AG04449 (cell line): Measurements from ENCODE around the gene ABCB1.

Experiments used
- CTCF ChIA-PET: fragments of 350-600 bp; formaldehyde crosslinking; extraction: SDS; loops from one replicate; lab custom pipeline; 2021; ENCODE audit warnings: antibody characterized with exemption; lab: Yijun Ruan, JAX
- POLR2A ChIA-PET: fragments of 400-600, 350-600 bp; formaldehyde crosslinking; extraction: SDS; loops from one replicate; lab custom pipeline; 2020; ENCODE audit warnings: antibody characterized with exemption, inconsistent platforms; lab: Yijun Ruan, JAX
- DNase-seq: peaks from one replicate; pipeline ENCODE4 v3.0.0-alpha.2; 2010; ENCODE audit warnings: low read depth, low spot score
- H3K4me3 ChIP-seq: 2 replicates; pipeline ENCODE4 v1.5.1; 2011; ENCODE audit warnings: low read depth, mild to moderate bottlenecking, control low read depth, low read length
- TF ChIP-seq, protein P1 (sequence below): IDR thresholded peaks from one replicate; pipeline ENCODE4 v1.5.1; 2011; ENCODE audit warnings: mild to moderate bottlenecking, moderate library complexity, low read length, control low read depth, inconsistent platforms; ENCODE audit not compliant: insufficient read depth; ENCODE audit errors: missing control alignments

Gene ABCB1

DNA sequence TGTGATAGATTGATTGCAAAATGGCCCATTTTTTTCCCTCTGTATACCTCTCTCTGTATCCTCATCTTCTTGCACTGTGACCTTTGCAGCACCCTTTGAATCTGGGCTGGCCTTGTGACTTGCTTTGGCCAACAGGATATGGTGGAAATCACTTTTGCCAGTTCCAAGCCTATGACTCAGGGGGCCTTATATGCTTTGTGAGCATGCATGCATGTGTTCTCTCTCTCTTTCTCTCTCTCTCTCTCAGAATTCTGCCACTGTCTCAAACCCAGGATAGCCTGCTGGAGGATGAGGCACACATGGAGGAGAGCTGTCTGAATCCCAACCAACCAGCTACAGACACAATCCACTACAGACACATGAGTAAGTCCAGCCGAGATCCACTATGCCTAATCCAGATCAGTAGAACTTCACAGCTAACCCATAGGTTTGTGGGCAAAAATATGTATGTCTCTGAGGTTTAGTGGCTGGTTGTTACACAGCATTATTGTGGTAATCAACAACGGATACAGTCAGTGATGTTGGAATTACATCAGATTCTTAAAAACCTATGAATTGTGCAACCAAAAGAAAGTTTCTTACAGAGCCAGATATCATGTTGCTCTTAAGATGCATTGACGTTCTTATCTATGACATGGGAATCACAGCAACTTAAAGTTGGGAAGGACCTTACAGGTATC lies 83.4 kb downstream of the ABCB1 start:
- TF ChIP-seq, protein P1, sequence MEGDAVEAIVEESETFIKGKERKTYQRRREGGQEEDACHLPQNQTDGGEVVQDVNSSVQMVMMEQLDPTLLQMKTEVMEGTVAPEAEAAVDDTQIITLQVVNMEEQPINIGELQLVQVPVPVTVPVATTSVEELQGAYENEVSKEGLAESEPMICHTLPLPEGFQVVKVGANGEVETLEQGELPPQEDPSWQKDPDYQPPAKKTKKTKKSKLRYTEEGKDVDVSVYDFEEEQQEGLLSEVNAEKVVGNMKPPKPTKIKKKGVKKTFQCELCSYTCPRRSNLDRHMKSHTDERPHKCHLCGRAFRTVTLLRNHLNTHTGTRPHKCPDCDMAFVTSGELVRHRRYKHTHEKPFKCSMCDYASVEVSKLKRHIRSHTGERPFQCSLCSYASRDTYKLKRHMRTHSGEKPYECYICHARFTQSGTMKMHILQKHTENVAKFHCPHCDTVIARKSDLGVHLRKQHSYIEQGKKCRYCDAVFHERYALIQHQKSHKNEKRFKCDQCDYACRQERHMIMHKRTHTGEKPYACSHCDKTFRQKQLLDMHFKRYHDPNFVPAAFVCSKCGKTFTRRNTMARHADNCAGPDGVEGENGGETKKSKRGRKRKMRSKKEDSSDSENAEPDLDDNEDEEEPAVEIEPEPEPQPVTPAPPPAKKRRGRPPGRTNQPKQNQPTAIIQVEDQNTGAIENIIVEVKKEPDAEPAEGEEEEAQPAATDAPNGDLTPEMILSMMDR, result no peak
- POLR2A ChIA-PET, result no interaction called here
- no peak for DNase-seq
- H3K4me3 ChIP-seq, result no peak overlapping the region
- CTCF ChIA-PET, result interaction anchor here (1.4 kb wide), 1 partner anchor 11 kb away, joined by 5 read pairs; no protein-coding TSS in a partner anchor

DNA sequence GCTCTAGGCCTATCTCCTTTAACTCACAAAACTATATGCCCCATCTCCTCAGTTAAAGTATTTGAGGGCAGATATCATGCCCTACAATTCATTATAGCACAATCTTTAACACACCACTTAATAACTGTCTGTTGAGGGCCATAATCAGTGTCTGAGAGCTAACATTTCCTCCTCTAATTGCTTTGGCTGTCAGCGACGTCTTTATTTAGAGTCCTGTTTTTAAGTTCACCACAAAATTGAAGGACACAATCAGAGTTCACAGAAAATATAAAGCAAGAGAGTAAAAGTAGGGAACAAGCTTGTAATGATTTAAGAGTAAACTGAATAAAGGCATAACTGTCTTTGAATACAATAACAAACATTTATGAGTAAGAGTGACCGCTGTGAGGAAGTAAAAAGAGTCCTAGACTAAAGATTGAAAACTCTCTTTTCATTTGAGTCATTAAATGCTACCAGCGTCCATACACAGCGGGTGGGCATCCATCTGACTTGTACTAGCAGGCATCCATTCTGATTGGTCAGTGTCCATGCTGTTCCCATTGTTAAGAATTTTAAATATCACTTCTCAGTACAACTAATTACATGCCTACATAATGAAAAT lies 86.8 kb downstream of the ABCB1 start:
- H3K4me3 ChIP-seq, result no peak overlapping the region
- no peak for DNase-seq
- ChIA-PET POLR2A (no interaction called here), CTCF (interaction anchor here (1.2 kb wide), 1 partner anchor 373 kb away, joined by 4 read pairs; no protein-coding TSS in a partner anchor)
- TF ChIP-seq, protein P1, result no peak

DNA sequence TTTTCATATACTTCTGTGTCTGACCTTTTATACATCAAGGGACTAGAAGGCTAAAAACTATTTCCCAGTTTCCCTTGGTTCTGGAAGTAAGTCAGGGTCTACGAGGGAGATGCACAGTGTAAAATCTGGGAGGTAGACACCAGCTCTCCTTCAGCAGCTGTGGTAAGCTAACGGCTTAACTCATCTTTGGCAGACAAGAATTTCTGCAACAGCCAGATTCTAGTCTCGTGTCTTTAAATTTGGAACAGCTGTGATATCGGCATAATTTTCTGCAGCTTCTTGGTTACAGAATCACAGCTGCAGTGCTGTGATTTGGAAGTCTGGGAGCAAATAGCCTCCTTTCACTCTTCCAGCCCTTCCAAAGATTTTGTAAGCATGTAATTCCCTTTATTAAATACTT lies 87.8 kb downstream of the ABCB1 start:
- CTCF ChIA-PET, result interaction anchor here (1.2 kb wide), 1 partner anchor 374 kb away, joined by 4 read pairs; no protein-coding TSS in a partner anchor
- no peak for DNase-seq
- TF ChIP-seq, protein P1, result no peak
- no peak overlapping the region for H3K4me3 ChIP-seq
- POLR2A ChIA-PET, result no interaction called here

DNA sequence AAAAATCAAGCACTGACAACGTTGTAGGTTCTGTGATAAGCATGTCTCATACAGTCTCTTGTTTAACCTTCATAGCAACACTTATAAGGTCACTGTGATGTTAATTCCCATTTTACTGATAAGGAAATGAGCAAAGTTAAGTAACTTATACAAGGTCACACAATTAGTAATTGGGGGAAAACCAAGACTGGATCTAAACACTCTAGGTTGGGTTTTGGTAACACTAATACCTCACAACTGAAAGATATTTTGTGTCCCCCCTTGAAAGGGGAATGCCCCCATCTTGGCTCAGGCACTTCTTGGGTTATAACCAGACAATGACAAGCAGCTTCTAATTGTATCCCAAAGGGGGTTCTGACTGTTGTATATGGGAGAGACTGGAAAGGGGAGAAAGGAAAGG lies 89.2 kb downstream of the ABCB1 start:
- CTCF ChIA-PET, result interaction anchor here (1.0 kb wide), 1 partner anchor 375 kb away, joined by 3 read pairs; no protein-coding TSS in a partner anchor
- TF ChIP-seq, protein P1, result no peak
- DNase-seq, result no peak
- no peak overlapping the region for H3K4me3 ChIP-seq
- POLR2A ChIA-PET, result no interaction called here

DNA sequence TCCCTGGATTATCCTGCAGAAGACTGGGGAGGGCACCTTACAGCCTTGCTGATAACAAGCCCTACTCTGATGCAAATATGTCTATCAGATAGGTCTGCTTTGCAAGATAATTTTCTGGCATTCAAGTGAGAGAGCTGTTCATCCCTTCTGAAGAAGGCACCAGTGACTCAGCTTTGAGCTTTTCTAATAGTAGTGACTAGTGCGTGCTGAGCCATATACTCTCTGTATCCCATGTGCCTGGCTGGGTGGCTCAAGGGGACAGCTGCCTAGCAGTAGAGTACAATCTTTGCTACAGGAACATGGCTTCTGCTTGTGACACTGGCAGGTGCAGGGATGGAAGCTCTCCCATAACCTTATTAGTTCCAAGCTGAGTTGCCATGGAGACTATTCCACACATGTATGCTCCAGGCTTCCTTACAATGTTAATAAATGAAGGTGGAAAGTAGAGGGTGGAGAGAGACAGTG lies 90.2 kb downstream of the ABCB1 start:
- no peak overlapping the region for H3K4me3 ChIP-seq
- TF ChIP-seq, protein P1, result no peak
- POLR2A ChIA-PET, result no interaction called here
- DNase-seq, result no peak
- CTCF ChIA-PET, result interaction anchor here (0.9 kb wide), 1 partner anchor 376 kb away, joined by 3 read pairs; no protein-coding TSS in a partner anchor

DNA sequence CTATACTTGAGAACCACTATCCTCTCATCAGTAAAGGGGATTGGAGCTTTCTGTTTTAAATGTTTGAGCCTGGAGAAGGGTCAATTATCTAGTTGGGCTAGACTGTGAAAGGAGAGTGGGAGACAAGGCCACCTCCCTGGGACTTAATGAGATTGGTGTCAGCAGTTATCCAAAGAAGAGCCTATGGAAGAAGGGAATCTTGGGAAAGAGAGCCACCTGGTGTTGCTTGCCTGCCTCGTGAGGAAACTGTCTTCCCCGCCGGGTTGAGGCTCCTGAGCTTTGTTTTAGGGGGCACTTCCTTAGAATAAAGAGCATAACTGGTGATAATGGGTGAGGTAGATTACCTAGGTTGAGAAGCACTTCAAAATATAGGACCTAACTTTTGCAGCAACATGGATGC lies 93.2 kb downstream of the ABCB1 start:
- ChIA-PET POLR2A (no interaction called here), CTCF (interaction anchor here (0.7 to 2.0 kb wide), 5 partner anchors 377 to 662 kb away, joined by 3 to 11 read pairs (median 5); no protein-coding TSS in a partner anchor)
- H3K4me3 ChIP-seq, result no peak overlapping the region
- DNase-seq, result no peak
- TF ChIP-seq, protein P1, result no peak
